SU-DHL-6 (cell line): Measurements from ENCODE around the gene GATC.
"Not testable (repeated sequence)": the region's sequence is repeated elsewhere in the genome, so short reads cannot be mapped to it uniquely, and the experiment has no call there.

ENCODE experiments used
- H2AFZ ChIP-seq: fragments of 200-600 bp; sonication (generic); 2 replicates; pipeline ENCODE4 v1.6.1; 2014; ENCODE audit warnings: low read depth, mild to moderate bottlenecking, moderate library complexity, mixed read lengths, antibody characterized with exemption, low read length; ENCODE audit not compliant: severe bottlenecking
- H3F3A ChIP-seq: fragments of 200-600 bp; shearing (Covaris generic); 2 replicates; pipeline ENCODE4 v1.6.0; 2016; ENCODE audit warnings: antibody characterized with exemption, mild to moderate bottlenecking; ENCODE audit not compliant: insufficient read depth
- H3K27ac ChIP-seq: fragments of 200-600 bp; sonication (generic); 2 replicates; pipeline ENCODE4 v1.5.1; 2016; ENCODE audit warnings: low read depth, mild to moderate bottlenecking, low read length, moderate library complexity, mixed read lengths
- H3K27me3 ChIP-seq: fragments of 200-600 bp; sonication (generic), shearing (Covaris generic); 2 replicates; pipeline ENCODE4 v1.6.0; 2014; ENCODE audit warnings: mild to moderate bottlenecking, low read length
- H3K36me3 ChIP-seq: fragments of 200-600 bp; sonication (generic); 2 replicates; pipeline ENCODE4 v1.6.1; 2014; ENCODE audit warnings: mild to moderate bottlenecking, low read length, mixed read lengths
- H3K4me2 ChIP-seq: fragments of 300-600, 200-600 bp; shearing (Covaris generic), sonication (generic); 2 replicates; pipeline ENCODE4 v1.6.0; 2014; ENCODE audit warnings: low read length, low read depth, mild to moderate bottlenecking; ENCODE audit not compliant: poor library complexity, severe bottlenecking
- H3K4me3 ChIP-seq: fragments of 200-600 bp; sonication (generic); 2 replicates; pipeline ENCODE4 v1.5.1; 2014; ENCODE audit warnings: antibody characterized with exemption, low read length, mild to moderate bottlenecking, mixed read lengths; ENCODE audit not compliant: insufficient read depth, poor library complexity, severe bottlenecking
- H3K79me2 ChIP-seq: fragments of 200-600 bp; sonication (generic); 2 replicates; pipeline ENCODE4 v1.6.1; 2014; ENCODE audit warnings: mild to moderate bottlenecking, low read length, moderate library complexity; ENCODE audit not compliant: insufficient read depth
- H3K9ac ChIP-seq: fragments of 200-600 bp; sonication (generic); 2 replicates; pipeline ENCODE4 v1.7.0; 2014; ENCODE audit warnings: mild to moderate bottlenecking, low read length
- H3K9me2 ChIP-seq: fragments of 200-600 bp; sonication (generic); replicated peaks from 2 replicates; pipeline ENCODE4 v1.6.1; 2014; ENCODE audit warnings: low read length; ENCODE audit not compliant: insufficient read depth
- H3K9me3 ChIP-seq: fragments of 200-600 bp; sonication (generic); 2 replicates; pipeline ENCODE4 v1.6.1; 2014; ENCODE audit warnings: low read length, mixed read lengths; ENCODE audit not compliant: insufficient read depth
- H4K20me1 ChIP-seq: fragments of 200-600 bp; sonication (generic); 2 replicates; pipeline ENCODE4 v1.6.1; 2014; ENCODE audit warnings: low read depth, mild to moderate bottlenecking, antibody characterized with exemption, low read length, moderate library complexity, mixed read lengths
- CTCF ChIP-seq: fragments of 200-600 bp; sonication (generic); IDR thresholded peaks from one replicate; pipeline ENCODE4 v1.5.1; 2017; ENCODE audit warnings: antibody characterized with exemption, mild to moderate bottlenecking, low read length, moderate library complexity; ENCODE audit not compliant: insufficient read depth, poor library complexity, severe bottlenecking
- EZH2phosphoT487 ChIP-seq: fragments of 200-600 bp; sonication (generic), shearing (Covaris generic); conservative IDR thresholded peaks from 2 replicates; pipeline ENCODE4 v1.6.1; 2018; ENCODE audit warnings: mild to moderate bottlenecking, antibody characterized with exemption, low read length, moderate library complexity, mixed read lengths

Gene GATC

GRCh38 chr12:120483621-120484020 is 37.4 kb downstream of the GATC start:
- Histone ChIP-seq H3K9me2 (no peaks in the 10 kb centered on the region), H3K27me3 (no peaks in the 10 kb centered on the region), H2AFZ (no peak overlapping the region), H3K36me3 (no peaks in the 10 kb centered on the region), H4K20me1 (no peaks in the 10 kb centered on the region), H3K4me3 (no peak overlapping the region), H3K4me2 (no peak overlapping the region), H3K9ac (no peak overlapping the region), H3F3A (no peaks in the 10 kb centered on the region), H3K9me3 (no peaks in the 10 kb centered on the region), H3K27ac (no peak overlapping the region), H3K79me2 (no peaks in the 10 kb centered on the region)
- no peak for TF ChIP-seq EZH2phosphoT487
- no peak for TF ChIP-seq CTCF

- H2AFZ ChIP-seq: no peak overlapping the region
- peak overlapping the region; percentile 2 for H3K4me2 ChIP-seq
- no peaks in the 10 kb centered on the region for H3K36me3 ChIP-seq
- no peak overlapping the region for H3K9ac ChIP-seq
- no peaks in the 10 kb centered on the region for H4K20me1 ChIP-seq
- H3K9me2 ChIP-seq: no peaks in the 10 kb centered on the region
- H3F3A ChIP-seq: no peaks in the 10 kb centered on the region
- no peaks in the 10 kb centered on the region for H3K9me3 ChIP-seq
- no peak overlapping the region for H3K4me3 ChIP-seq
- TF ChIP-seq EZH2phosphoT487 (no peak), CTCF (no peak)
- no peaks in the 10 kb centered on the region for H3K27me3 ChIP-seq
- no peaks in the 10 kb centered on the region for H3K79me2 ChIP-seq
- no peak overlapping the region for H3K27ac ChIP-seq
These were observed 40.0 kb downstream of the GATC start for GRCh38 chr12:120485961-120486881.

- not testable (repeated sequence) for H2AFZ ChIP-seq, H3K9me2 ChIP-seq, H3K4me2 ChIP-seq, H3K27me3 ChIP-seq, H3F3A ChIP-seq, H3K27ac ChIP-seq, H3K79me2 ChIP-seq, H4K20me1 ChIP-seq, H3K36me3 ChIP-seq, H3K9ac ChIP-seq, H3K4me3 ChIP-seq, H3K9me3 ChIP-seq
These were observed 41.3 kb downstream of the GATC start for GRCh38 chr12:120487552-120487951.

- H3K9me2 ChIP-seq: no peaks in the 10 kb centered on the region
- H3K27ac ChIP-seq: no peak overlapping the region
- H3K9ac ChIP-seq: no peak overlapping the region
- no peak overlapping the region for H3K4me3 ChIP-seq
- H2AFZ ChIP-seq: no peak overlapping the region
- H3K79me2 ChIP-seq: no peaks in the 10 kb centered on the region
- H3F3A ChIP-seq: no peaks in the 10 kb centered on the region
- H3K27me3 ChIP-seq: no peaks in the 10 kb centered on the region
- H3K9me3 ChIP-seq: no peaks in the 10 kb centered on the region
- H3K36me3 ChIP-seq: no peaks in the 10 kb centered on the region
- TF ChIP-seq CTCF: no peak
- no peak for TF ChIP-seq EZH2phosphoT487
- no peaks in the 10 kb centered on the region for H4K20me1 ChIP-seq
- no peak overlapping the region for H3K4me2 ChIP-seq
These were observed 41.9 kb downstream of the GATC start for GRCh38 chr12:120488057-120488640.
